HG03432 (cell line): ENCODE results near the gene RAPGEF1.
A peak's percentile ranks its signal among the peaks of the same experiment; 100 is the strongest.
"Not testable (repeated sequence)": the region's sequence is repeated elsewhere in the genome, so short reads cannot be mapped to it uniquely, and the experiment has no call there.

Experiments
- ATAC-seq: cut with Tn5 transposase; IDR thresholded peaks from one replicate; pipeline ENCODE4 v1.9.1; 2021; ENCODE audit warnings: mild to moderate bottlenecking, moderate library complexity; ENCODE audit not compliant: unreplicated experiment

The RAPGEF1 gene

DNA sequence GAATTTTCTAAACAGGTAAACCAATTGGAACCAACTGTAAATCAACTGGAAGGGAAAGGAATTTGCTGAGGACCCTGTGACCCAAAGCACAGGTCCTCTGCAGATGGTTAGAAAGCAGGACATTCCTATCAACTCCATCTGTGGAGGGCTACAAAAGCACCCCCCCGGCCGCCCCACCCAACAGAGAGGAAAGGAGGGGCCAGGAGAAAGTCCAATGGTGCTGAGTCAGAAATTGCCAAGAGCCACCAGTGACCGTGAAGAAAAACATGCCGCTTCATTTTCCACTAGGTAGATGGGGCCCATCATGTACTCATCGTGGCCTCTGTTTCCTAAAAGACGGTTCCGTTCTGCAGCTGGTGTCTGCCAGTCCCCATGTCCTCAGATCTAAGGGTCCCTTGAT, 66.3 kb downstream of the RAPGEF1 start:
- no peak for ATAC-seq

DNA sequence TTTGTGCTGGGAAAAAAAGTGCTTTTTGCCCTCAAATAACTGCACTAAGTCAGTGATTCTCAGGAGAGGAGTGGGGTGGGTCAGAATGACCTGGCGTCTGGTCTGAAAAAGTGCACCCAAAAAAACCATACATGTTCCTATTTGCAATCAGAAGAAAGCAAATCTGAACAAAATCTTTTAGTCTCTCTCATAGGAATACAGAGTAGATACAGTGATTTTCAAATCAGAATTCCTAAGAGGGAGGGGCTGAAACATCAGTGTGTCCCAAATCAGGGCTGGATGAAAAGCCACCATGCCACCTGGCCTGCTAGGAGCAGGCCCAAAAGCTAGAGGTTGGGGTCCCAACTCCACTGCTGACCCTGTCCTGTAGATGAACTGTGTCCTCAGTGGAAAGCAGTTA, 66.8 kb downstream of the RAPGEF1 start:
- ATAC-seq = no peak

DNA sequence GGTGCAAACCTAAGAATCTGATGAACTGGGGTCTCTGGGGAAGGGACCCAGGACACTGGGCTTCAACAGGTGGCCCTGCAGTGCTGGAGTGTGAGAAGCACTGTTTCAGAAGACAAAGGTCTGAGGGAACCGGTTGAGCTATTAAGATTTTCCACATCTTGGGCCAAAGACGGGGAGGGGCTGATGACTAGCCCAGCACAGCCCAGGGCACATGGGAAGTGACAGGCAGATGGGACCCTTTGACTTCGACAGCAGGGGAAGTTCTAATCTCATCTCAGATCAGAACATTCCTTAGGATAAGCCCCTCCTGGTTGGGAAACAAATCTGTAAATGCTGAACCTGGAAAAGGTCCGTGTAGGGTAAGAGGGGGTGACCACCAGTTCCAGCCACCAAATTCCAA, 67.4 kb downstream of the RAPGEF1 start:
- no peak for ATAC-seq

- ATAC-seq = no peak
These were observed 68.7 kb downstream of the RAPGEF1 start for GRCh38 chr9:131671133-131671520.

DNA sequence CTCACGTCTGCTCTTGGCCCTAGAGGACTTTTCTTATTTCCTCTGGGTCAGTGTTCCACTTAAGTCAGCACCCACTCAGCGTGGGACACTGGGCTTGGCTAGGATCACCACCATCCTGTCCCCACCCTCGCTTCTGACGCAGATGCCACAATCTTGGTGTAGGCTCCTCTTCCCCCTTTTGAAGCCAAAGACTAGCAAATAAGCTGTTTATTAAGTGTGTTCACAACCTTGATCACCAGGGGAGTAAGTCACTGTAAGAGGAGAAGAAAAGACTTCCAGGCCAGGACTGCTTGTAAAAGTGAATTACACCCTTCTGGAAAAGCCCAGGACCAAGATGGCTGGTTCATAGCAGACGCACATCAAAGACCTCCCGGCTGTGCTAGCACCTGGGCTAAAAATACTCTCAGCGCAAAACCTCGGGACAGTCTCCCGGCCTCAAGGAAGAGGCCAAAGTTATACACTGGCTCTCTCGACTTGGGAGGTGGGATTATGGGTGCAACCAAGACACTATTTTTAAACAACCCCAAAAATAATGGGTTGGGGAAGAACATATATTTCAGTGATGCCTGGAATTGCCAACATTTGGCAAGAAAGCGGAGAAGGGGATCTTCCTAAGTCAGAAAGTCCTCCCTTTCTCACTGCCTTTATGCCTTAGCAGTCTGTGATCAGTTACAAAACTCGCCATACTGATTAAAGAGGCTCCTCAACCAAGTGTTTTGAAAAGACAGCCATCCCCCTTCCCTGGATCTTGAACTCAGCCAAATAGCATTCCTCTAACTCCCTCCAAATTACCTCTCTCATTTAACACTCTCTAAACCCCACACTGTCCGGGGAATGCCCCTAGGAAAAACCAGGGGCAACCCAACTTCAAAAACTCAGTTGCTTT, 69.4 kb downstream of the RAPGEF1 start:
- no peak for ATAC-seq

DNA sequence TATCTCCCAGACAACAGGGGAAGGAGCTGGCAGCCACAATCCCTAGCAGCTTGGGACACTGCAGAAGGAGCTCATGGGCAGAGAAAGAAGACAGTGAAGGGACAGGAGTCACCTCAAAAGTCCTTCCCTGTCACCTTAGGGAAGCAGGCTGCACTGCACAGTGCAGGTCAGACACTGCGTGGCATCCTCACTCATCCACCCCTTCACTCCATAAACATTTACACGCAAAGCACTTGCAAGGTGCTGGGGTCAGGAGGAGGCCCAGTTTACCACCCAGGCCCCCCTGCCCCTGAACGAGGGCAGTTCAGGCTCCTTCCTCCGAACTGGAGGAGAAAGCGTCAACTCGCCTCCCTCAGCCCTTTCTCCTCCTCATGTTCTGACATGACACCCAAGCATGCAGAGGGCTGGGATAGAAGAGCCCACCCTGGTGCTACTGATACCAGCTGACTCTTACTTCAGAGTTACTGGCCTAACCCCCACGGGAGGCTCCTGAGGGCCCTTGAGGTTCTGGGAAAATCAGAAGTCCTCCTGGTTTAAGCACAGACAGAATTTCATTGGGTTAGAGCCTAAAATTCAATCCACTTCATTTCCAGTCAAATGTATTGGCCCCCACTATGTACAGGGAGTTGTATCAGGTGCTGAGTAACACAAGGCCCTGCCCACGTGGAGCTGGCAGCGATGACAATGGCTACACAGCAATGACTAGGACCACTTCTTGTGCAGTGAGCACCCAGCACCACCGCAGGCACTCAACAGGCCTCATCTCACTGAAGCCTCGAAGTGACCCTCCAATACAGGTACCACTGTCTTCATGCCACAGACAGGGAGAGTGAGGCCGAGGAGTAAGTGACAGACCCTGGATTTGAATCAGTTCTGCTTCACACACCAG, 70.4 kb downstream of the RAPGEF1 start:
- ATAC-seq = peak; percentile 14

DNA sequence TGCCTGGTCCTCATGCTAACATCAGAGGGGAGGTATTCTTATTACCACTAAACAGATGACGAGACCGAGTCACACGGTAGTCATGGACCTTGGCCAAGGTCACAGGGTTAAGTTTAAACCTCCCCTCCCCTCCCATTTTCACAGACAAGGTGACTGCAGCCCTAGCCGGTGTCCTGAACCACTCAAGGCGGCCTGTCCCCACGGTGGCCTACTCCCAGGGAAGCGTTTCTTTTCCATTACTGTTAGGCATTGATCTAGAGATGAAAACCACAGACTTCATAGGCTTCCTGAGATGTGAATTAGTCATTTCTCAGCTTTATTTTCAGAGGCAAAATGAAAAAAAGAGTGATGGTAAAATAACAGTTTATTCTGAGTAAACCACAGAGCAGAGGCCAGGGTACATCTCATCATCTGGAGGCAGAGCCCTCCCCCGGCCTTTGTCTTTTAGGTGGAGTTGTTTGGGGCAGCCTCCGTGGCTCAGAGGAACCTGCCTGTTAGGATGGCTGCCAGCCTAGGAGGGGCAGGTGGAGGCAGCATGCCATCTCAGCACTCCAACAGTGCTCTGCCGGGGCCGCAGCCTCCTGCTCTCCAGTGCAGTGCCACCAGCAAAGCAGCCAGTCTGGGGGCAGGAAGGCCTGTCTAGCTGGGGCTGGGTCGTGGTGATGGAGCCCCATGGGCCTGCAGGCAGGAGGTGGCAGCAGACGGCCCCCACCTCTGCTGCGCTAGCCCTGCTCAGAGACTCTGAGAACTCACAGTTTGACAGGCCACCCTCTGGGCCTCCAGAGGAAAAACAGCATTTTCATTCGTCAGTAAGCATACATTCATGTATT, 71.2 kb downstream of the RAPGEF1 start:
- peak; percentile 56 for ATAC-seq

DNA sequence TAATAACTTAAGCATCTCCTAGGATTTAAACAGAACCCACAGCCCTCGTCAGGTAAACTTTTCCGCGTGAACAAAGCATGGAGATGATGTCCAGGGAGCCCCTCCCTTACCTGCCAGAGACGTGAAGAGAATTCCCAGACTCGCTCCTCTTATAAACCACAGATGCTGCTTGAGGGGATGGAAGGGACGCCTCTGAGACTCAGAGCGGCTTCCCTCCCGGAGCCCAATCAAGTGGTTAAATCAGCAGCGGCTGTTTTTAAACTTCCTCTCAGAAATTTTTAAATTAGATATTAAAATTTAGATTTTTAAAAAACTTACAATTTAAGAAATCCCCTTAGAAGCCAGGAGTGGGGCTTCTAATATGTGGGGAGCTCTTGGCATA, 71.8 kb downstream of the RAPGEF1 start:
- ATAC-seq = peak; percentile 1

DNA sequence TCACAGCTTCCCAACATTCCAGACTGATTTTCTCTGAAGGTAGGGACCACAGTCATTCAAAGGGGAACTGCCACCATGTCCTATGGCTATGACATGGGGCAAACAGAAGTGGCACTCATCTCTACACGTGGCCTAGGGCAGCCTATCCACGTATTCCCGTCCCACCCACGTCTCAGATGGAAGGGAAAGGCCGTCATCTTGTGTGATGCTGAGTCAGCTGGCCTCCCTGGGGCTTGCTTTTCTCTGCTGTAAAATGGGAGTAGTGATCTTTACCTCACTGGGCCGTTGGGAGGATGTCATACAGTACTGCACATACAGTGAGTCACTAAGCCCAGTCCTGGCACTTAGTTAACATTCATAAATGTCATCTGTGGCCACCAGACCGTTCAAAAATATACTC, 72.3 kb downstream of the RAPGEF1 start:
- ATAC-seq = no peak

GRCh38 chr9:131666774-131667173, 73.1 kb downstream of the RAPGEF1 start:
- ATAC-seq = no peak

DNA sequence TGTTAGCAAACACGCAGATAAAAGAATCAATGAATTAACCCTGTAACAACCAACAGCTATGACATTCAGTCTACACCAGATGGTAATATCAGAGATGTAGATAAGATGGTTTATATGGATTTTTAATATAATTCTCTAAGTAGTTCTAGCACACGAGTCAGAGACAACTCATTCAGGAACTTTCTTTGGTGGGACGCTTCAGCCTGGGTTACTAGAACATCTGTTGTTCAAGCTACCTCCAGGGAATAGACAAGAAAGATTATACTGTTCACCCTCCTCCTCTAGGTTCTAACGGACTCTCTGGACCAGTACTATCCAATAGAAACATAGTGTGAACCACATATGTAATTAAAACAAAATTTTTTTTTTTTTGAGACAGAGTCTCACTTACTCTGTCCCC, 73.8 kb downstream of the RAPGEF1 start:
- ATAC-seq = no peak

- no peak for ATAC-seq
These were observed 76.6 kb downstream of the RAPGEF1 start for GRCh38 chr9:131663288-131663687.

- not testable (repeated sequence) for ATAC-seq
These were observed 77.6 kb downstream of the RAPGEF1 start for GRCh38 chr9:131662289-131662621.

- no peak for ATAC-seq
These were observed 78.1 kb downstream of the RAPGEF1 start for GRCh38 chr9:131661568-131662288.

- ATAC-seq = no peak
These were observed 79.1 kb downstream of the RAPGEF1 start for GRCh38 chr9:131660466-131661405.

- ATAC-seq = no peak
These were observed 81.3 kb downstream of the RAPGEF1 start for GRCh38 chr9:131658377-131659129.

DNA sequence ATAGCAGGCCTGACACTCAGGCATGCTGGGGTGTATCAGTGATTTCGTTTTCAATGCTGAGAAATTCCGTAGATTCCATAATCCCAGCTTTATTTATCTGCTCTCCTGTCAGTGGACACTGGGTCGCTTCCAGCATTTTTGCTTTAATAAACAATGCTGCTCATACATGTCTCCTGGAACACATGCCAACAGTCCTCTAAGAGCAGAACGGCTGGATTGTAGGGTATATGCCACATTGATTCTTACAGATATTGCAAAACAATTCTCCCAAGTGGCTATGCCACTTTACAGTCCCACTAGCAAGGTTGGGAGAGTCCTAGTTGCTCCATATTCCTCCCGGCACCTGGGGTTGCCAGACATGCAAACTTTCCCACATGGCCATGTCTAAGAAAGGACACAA, 81.9 kb downstream of the RAPGEF1 start:
- no peak for ATAC-seq

DNA sequence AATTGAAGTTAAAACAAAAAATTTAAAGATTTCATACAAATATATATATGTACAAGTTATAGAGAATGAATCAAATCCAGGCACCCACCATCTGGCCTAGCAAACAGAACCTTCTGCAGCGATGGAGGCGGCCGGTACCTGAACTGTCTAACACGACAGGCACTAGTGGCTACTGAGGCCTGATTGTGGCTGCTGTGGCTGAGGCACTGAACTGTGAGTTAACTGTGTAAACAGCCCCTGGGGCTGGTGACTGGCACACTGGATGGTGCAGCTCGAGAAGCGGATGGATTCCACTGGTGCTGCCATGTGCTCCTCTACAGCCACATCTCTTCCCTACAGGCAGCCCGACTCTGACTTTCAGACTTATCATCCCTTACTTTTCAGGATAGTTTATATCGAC, 82.4 kb downstream of the RAPGEF1 start:
- no peak for ATAC-seq

DNA sequence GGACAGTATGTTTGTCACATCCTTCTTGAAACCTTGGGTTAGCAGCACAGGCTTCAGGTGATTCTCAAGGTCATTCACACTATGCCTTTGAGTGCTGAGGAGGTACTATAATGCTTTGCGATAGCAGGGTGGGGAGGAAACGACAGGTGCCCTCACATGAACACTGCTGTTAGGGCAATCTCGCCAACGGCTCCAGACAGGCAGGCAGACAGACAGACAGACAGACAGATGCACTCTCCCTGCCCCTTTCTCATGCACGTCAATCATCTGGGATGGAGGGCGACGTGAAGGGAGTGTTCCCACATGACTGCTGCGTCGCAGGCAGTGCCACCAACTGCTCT, 82.9 kb downstream of the RAPGEF1 start:
- ATAC-seq = peak; percentile 27
